LNCaP clone FGC (cell line): ENCODE measurements around the gene PDLIM4.
A peak's percentile ranks its signal among the peaks of the same experiment; 100 is the strongest.

Source experiments
- DNase-seq: peaks from one replicate; pipeline ENCODE4 v3.0.0-alpha.2; 2011; ENCODE audit warnings: low read depth
- H3K4me3 ChIP-seq: 2 replicates; pipeline ENCODE4 v1.5.1; 2011; ENCODE audit warnings: mild to moderate bottlenecking, low read depth, low read length, control low read depth
- CTCF ChIP-seq: IDR thresholded peaks from 2 replicates; pipeline ENCODE4 v1.5.1; 2012; ENCODE audit warnings: mild to moderate bottlenecking; ENCODE audit not compliant: control insufficient read depth, insufficient read depth; ENCODE audit errors: extremely low read depth

The PDLIM4 gene

GRCh38 chr5:132263548-132264261 is 6.2 kb downstream of the PDLIM4 start:
- DNase-seq, result no peak
- no peak for TF ChIP-seq CTCF
- H3K4me3 ChIP-seq, result no peak overlapping the region

DNA sequence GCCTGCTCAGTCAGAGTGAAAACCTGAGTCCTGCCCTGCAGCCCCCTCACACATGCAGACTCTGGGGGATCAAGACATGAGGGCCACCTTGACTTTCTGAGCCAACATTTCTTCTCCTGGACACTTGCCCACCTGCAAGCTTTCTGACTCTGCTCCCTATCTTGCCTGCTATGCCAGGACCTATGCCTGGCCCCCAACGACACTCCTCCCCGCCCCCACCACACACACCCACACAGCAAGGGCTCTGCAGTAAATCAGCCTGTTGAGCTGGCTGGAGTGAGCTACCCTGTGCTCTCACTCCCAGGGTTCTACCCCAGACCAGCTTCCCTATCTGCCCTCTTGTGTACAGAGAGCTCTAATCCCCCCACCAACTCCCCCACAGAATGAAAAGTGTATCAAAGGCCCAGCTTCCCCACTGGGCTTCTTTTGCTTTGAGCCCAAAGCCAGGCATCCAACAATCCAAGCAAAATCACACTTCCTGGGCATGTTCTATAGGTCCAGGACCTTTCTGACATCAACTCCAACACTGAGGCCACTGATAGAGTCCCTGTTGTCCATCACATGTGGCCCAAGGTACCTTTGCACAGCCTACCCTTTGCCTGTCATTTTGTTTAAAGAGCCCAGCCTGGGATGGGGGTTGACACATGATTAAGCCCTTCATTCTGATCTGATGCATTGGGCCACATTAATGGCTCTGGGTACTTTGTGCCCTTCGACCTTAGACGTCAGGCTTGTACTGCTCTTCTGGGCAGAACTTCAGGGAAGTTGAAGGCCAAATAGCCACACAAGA is 7.2 kb downstream of the PDLIM4 start:
- H3K4me3 ChIP-seq, result no peak overlapping the region
- no peak for DNase-seq
- no peak for TF ChIP-seq CTCF

- DNase-seq, result peak; percentile 19
- 0 out of 2 replicates have a peak, but pooled peaks have one; percentile 3 for TF ChIP-seq CTCF
- H3K4me3 ChIP-seq, result no peak overlapping the region
These were observed 8.0 kb downstream of the PDLIM4 start for GRCh38 chr5:132265336-132266030.

- no peak for TF ChIP-seq CTCF
- DNase-seq, result no peak
- H3K4me3 ChIP-seq, result no peak overlapping the region
These were observed 8.7 kb downstream of the PDLIM4 start for GRCh38 chr5:132266031-132266835.

DNA sequence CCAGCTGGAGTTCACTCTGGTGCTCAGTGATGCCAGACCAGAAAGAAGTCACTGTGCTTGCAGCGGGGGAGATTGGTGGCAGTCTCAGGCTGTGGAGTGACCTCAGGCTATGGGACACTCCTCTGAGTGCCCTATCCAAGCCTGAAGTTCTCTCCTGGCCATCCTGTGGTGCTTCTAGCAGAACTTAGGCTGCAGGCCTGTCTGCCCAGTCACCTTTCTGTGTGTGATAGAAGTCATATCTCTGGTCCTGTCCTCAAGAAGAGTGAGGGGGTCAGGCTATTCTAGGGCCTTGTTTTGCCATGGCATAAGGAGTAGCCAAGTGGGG is 9.3 kb downstream of the PDLIM4 start:
- TF ChIP-seq CTCF, result no peak
- DNase-seq, result no peak
- no peak overlapping the region for H3K4me3 ChIP-seq

DNA sequence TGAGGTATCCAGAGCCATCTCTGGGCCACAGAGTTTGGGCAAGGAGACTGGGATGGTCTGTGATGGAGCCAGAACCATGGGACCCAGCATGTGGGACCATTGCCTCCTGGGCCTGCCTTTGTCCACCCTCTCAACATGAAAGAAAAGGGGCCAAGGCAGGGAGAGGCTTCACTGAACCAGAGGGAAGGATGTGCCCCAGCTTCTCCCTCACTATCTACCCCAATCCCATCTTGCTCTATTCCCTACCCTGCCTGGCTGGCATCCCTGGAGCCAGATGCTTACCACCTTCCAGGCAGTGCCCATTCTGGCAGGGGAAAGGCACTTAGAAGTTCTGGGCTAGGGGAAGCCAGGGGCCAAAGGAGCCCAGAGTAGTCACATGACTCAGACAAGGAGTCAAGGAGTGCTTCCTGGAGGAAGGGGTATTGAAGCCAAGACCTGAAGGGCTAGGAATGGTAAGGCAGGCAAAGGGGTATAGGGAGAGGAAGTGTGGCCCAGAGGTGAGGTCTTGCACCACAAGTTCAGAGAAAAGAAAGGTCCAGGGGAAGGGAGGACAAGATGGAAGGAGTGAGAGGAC is 9.8 kb downstream of the PDLIM4 start:
- H3K4me3 ChIP-seq, result no peak overlapping the region
- DNase-seq, result no peak
- no peak for TF ChIP-seq CTCF
